ENCODE results near the gene MAP4K2. TPM values are rescaled to one million over a fixed set of nuclear protein-coding genes. Genes with fewer than 3 reads are reported as not detected.
A peak's percentile ranks its signal among the peaks of the same experiment; 100 is the strongest.

MAP4K2 gene
- 10 to 100 TPM; 11.1 to 25.0 (median 17.1) TPM for total RNA-seq

- 0% methylated on average over 16 of the region's 58 CpGs for WGBS
- Histone ChIP-seq H3K27me3 (no peaks in the 10 kb centered on the region), H3K9me3 (no peaks in the 10 kb centered on the region), H3K4me1 (peaks cover 20 to 42% (median 34%) of the 10 kb centered on the region in 4 donors), H3K4me3 (peak within 1 kb of the TSS; percentile 73 to 84 (median 78)), H3K27ac (replicated peaks in 1 of 4) (peak within 1 kb of the TSS; percentile 85 to 93 (median 88)), H3K36me3 (peaks cover 12 to 65% (median 54%) of the 10 kb centered on the region in 4 donors)
- intact Hi-C loops (cut with DNase I), result loop anchor here (2.0 kb wide), 1 partner anchor 59 kb away; the partner anchor contains the start of gene RASGRP2
- TF ChIP-seq POLR2AphosphoS5 (IDR thresholded peaks at IDR 0.05) (peak; percentile 53 to 75), POLR2A (IDR thresholded peaks at IDR 0.05; ENCODE audit: low read depth) (no peak), EP300 (IDR thresholded peaks at IDR 0.05) (no peak), CTCF (IDR thresholded peaks at IDR 0.05) (peak in 2 of 3 experiments; percentile 4 to 26)
- DNase-seq (ENCODE audit: extremely low spot score), result peak; percentile 97
Observed at GRCh38 chr11:64803158-64803845, at the start of gene MAP4K2. TSS of gene MAP4K2 (minus strand) at chr11:64803214. CDS start at chr11:64803149, 65 bp downstream.

GRCh38 chr11:64851831-64852351 lies 48.9 kb upstream of the MAP4K2 start:
- Histone ChIP-seq H3K4me3 (no peak overlapping the region), H3K4me1 (peaks cover 85 to 100% (median 92%) of the 10 kb centered on the region in 4 donors), H3K27me3 (no peaks in the 10 kb centered on the region), H3K9me3 (no peaks in the 10 kb centered on the region), H3K27ac (replicated peaks in 1 of 4) (peak overlapping the region; percentile 93 to 98 (median 94)), H3K36me3 (peaks cover 10 to 28% (median 22%) of the 10 kb centered on the region in 4 donors)
- no peak for TF ChIP-seq EP300 (IDR thresholded peaks at IDR 0.05)
- TF ChIP-seq POLR2A (IDR thresholded peaks at IDR 0.05; ENCODE audit: low read depth), result no peak
- no peak for TF ChIP-seq POLR2AphosphoS5 (IDR thresholded peaks at IDR 0.05)
- TF ChIP-seq CTCF (IDR thresholded peaks at IDR 0.05), result no peak
- intact Hi-C loops (cut with DNase I), result no loop called here
- DNase-seq (ENCODE audit: extremely low spot score), result no peak
- WGBS, result 78% methylated on average over 6 of the region's 8 CpGs

- Histone ChIP-seq H3K9me3 (no peaks in the 10 kb centered on the region), H3K4me3 (no peak overlapping the region), H3K4me1 (peaks cover 77 to 91% (median 84%) of the 10 kb centered on the region in 4 donors), H3K27ac (replicated peaks in 1 of 4) (peak overlapping the region; percentile 93 to 98 (median 94)), H3K36me3 (peaks cover 10 to 28% (median 22%) of the 10 kb centered on the region in 4 donors), H3K27me3 (no peaks in the 10 kb centered on the region)
- WGBS, result 57% methylated on average over 9 of the region's 13 CpGs
- no peak for DNase-seq (ENCODE audit: extremely low spot score)
- TF ChIP-seq CTCF (IDR thresholded peaks at IDR 0.05) (no peak), POLR2A (IDR thresholded peaks at IDR 0.05; ENCODE audit: low read depth) (no peak)
- intact Hi-C loops (cut with DNase I), result no loop called here
Observed at GRCh38 chr11:64850979-64851567, 48.1 kb upstream of the MAP4K2 start.

GRCh38 chr11:64849598-64850356 lies 46.8 kb upstream of the MAP4K2 start:
- DNase-seq (ENCODE audit: extremely low spot score), result no peak
- Histone ChIP-seq H3K4me3 (no peak overlapping the region), H3K9me3 (no peaks in the 10 kb centered on the region), H3K36me3 (peaks cover 10 to 28% (median 22%) of the 10 kb centered on the region in 4 donors), H3K27ac (replicated peaks in 1 of 4) (peak overlapping the region; percentile 93 to 98 (median 94)), H3K4me1 (peaks cover 66 to 83% (median 76%) of the 10 kb centered on the region in 4 donors), H3K27me3 (peaks cover 0 to 3% (median 1%) of the 10 kb centered on the region in 4 donors)
- intact Hi-C loops (cut with DNase I), result loop anchor here (10.0 kb wide), 1 partner anchor 165 kb away; the partner anchor contains the start of gene ARL2
- TF ChIP-seq EP300 (IDR thresholded peaks at IDR 0.05) (no peak), POLR2A (IDR thresholded peaks at IDR 0.05; ENCODE audit: low read depth) (no peak), POLR2AphosphoS5 (IDR thresholded peaks at IDR 0.05) (no peak)
- 81% methylated on average over 14 of the region's 19 CpGs for whole genome bisulfite sequencing
